ENCODE data around the gene DOCK10.

The DOCK10 gene

DNA sequence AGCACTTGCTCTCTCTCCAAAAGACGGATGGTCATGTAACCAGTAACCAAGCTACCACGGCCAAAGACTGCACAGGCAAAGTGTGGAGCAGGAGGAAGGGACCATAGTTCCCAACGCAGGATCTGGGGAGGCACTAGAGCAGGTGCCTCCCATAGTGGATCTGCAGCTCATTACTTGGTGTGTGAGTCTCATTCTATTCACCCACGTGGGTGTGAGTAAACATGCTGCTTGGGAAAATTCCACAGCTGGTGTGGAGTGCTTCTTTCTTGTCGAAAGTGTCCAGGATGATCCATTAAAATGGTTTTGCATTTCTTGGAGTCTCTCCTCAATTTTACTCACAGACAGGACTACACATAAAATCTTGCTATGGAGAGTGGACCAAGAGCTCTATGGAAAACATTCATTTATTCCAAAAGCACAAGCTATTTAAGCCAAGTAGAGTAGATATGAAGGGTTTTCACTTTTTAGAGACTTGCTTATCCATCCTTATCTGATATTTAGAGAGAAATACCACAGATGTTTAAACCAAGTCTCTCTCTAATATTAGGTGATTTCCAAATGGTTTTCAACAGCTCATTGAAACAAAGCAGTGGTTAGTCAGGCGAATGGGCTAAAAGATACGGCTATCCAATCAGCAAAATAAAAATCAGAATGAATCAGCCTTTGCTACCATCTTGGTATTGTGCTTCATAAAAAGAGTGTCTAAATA, 221.8 kb downstream of the DOCK10 start:
- intact Hi-C loops (cut with DNase I): no loop called here
- DNase-seq: no peak

GRCh38 chr2:224819075-224819474, 223.2 kb downstream of the DOCK10 start:
- intact Hi-C loops (cut with DNase I): no loop called here
- no peak for DNase-seq

GRCh38 chr2:224817676-224818075, 224.6 kb downstream of the DOCK10 start:
- no peak for DNase-seq
- intact Hi-C loops (cut with DNase I): no loop called here

GRCh38 chr2:224816816-224817215, 225.5 kb downstream of the DOCK10 start:
- intact Hi-C loops (cut with DNase I): no loop called here
- DNase-seq: no peak

- intact Hi-C loops (cut with DNase I): no loop called here
- no peak for DNase-seq
Measured at GRCh38 chr2:224813578-224813977, 228.7 kb downstream of the DOCK10 start.

- intact Hi-C loops (cut with DNase I): no loop called here
Measured at GRCh38 chr2:224807153-224807964, 234.9 kb downstream of the DOCK10 start.

GRCh38 chr2:224803930-224804329, 238.3 kb downstream of the DOCK10 start:
- no peak for DNase-seq
- intact Hi-C loops (cut with DNase I): no loop called here

More at GRCh38 chr2:224807153-224807964, 234.9 kb downstream of the DOCK10 start:
- DNase-seq: no peak

DNA sequence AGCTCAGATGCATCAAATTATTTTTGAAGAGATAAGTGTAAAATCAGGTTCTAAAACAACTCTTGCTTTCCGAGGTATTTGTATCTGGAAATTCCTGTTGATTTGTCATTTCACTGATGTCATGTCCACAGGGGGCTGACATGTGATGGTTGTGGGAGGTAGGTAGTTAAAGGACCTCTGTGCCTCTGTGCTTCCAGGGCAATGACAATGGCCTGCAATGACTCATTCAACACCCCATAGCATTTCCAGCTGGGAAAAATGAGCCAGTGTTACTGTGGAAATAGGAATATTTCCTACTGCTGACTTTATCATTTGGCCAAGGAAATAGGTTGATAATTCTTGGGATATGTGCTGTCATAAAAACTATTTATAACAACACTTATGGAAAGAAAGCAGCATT, 239.9 kb downstream of the DOCK10 start:
- intact Hi-C loops (cut with DNase I): no loop called here
- no peak for DNase-seq

DNA sequence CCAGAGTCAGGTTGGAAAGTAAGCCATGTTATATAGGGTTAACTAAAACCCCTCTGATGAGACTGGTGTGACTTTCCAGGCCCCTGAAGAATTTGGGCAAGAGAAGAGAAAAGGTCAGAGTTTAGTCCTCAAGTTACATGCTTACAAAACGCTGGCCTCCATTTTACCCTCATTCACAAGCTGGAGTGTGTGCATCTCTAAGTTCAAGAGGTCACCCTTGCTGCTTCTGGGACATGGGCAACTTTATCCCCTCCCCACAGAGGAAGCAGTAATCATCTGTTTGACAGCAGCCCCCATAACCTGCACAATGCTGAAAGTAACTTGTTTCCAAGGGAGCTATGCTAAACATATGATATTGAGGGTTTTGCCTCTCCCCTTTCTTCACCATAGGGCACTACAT, 240.9 kb downstream of the DOCK10 start:
- intact Hi-C loops (cut with DNase I): no loop called here
- no peak for DNase-seq

- no peak for DNase-seq
- intact Hi-C loops (cut with DNase I): no loop called here
Measured at GRCh38 chr2:224799691-224800090, 242.6 kb downstream of the DOCK10 start.

- intact Hi-C loops (cut with DNase I): no loop called here
- no peak for DNase-seq
Measured at GRCh38 chr2:224798180-224798579, 244.1 kb downstream of the DOCK10 start.

- intact Hi-C loops (cut with DNase I): no loop called here
- no peak for DNase-seq
Measured at GRCh38 chr2:224796695-224797305, 245.5 kb downstream of the DOCK10 start.

DNA sequence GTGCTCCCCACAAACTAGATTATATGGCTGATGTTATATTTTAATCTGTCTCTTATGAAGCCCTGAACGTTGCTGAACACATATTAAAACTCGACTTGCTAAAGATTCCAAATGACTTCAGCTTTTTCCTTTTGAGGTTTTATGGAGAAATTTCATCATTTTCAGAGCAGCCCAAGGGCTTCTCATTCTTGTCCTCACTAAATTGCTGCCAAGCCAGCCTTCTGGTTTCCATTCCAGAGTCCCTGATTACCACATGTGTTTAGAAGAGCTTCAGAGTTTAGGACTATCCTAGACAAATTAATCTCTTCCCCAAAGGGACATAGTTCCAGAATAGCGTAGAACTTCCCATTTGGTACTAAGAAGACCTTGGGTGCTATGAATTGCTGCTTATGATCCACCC, 248.3 kb downstream of the DOCK10 start:
- intact Hi-C loops (cut with DNase I): no loop called here
- DNase-seq: no peak

DNA sequence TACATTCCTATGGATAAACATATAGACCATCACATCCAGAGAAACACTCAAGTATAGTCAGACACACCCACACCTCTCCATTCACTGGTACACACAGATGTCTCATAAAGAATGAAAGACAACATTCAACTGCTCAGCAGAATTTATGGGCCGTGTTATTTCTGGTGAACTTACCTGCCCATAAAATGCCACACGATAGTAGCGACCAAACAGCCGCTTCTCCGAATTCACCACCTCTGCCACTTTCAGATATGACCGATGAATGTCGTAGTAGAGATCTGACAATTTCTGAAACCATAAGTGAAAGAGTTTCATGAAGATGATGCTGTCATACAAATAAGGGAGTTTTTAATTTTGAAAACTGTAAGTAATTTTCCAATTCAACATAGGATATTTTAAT, 255.4 kb downstream of the DOCK10 start:
- DNase-seq: no peak

GRCh38 chr2:224781400-224781799, 260.9 kb downstream of the DOCK10 start:
- intact Hi-C loops (cut with DNase I): no loop called here
- DNase-seq: no peak

More for the DNA sequence above, 255.4 kb downstream of the DOCK10 start:
- intact Hi-C loops (cut with DNase I): no loop called here

DNA sequence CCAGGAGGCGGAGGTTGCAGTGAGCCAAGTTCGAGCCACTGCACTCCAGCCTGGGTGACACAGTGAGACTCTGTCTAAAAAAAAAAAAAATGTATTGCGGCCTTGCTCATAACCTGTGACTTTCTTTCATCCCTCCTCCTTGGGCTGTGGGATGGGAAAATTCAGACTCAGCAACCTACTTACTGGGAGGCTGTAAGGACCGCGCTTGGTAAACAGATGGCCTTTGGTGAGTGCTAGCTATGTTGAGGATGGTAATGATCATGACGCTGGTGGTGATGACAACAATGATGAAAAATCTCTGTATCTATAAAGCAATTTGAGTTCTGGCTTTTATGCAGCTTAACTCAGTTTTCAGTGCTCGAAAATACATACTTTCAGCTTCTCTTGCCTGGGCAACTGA, 261.4 kb downstream of the DOCK10 start:
- intact Hi-C loops (cut with DNase I): no loop called here
- no peak for DNase-seq

DNA sequence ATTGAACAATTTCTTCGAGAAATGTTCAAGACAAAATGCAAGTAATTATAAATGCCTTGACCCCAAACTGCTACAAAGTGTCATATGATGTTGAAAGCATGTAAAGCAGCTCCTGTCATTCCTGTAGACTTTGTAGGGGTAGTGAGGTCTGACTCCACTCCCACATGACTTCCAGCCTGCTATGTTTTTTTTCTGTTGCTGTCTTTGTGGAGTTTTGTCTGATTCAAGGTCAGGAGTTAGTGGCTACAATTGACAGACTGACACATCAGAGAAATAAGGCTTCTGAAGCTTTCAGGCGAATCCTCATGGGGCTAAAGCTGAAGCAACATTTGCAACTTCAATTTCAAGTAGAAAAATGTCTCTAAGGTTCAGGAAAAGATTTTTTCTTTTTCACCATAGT, 262.2 kb downstream of the DOCK10 start:
- intact Hi-C loops (cut with DNase I): no loop called here
- no peak for DNase-seq

DNA sequence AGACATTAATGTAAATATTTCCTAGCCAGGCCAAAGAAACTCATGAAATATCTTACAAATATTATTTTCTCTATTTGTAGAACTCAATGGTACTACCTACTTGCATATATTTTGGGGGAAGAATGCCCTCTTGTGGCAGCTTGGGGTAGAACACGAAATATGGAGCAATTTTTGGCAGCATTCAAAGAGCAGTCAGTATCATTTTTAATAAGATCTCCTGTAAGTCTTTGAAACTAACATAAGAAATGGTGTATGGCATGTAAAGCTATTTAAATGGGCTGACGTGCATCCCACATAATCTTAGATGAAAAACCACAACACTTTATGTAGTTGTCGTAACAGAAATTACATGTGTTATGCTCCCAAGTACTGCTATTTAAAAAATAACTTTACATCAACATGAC, 263.8 kb downstream of the DOCK10 start:
- intact Hi-C loops (cut with DNase I): no loop called here
- DNase-seq: peak in 37 of 42 donors; percentile 10 to 85 (median 64)

DNA sequence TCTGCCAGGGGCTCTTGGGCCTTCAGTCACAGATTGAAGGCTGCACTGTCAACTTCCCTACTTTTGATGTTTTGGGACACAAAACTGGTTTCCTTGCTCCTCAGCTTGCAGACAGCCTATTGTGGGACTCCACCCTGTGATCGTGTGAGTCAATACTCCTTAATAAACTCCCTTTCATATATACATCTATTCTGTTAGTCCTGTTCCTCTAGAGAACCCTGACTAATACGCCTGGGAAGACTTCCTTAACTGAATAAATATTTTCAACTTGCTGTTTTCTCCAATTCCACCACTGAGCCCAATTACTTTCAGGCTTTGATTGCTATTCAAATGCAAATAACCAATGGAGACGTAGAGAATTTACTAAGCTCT, 264.7 kb downstream of the DOCK10 start:
- intact Hi-C loops (cut with DNase I): no loop called here
- DNase-seq: no peak

DNA sequence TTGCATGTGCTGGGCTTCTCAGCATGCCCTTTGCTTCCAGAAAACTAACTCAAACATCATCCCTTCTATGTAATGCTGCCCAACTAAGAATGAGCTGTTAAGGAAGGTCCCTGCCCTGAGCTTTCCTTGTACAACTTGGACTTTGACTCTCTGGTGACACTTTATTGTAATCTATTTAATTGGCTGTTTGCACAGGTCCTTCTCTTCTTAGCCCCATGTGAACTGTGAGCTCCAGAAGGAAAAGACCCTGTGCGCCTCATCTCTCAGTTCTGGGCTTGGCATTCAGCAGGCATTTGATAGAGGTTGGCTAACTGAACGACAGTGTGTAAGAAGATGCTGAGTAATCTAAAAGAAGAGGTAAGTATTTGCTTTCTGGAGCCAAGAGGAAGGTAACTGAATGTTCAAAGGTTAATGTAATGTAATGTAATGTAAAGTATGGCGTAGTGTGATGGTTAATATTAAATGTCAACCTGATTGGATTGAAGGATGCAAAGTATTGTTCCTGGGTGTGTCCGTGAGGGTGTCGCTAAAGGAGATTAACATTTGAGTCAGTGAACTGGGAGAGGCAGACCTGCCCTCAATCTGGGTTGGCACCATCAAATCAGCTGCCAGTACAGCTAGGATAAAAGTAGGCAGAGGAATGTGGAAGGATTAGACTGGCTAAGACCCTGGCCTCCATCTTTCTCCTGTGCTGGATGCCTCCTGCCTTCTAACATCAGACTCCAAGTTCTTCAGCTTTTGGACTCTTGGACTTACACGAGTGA, 265.3 kb downstream of the DOCK10 start:
- intact Hi-C loops (cut with DNase I): no loop called here

More for the DNA sequence above, 265.3 kb downstream of the DOCK10 start:
- DNase-seq: no peak
